Liver (tissue), 9 donors: ENCODE measurements around the gene DIAPH2. TPM values are rescaled to one million over a fixed set of nuclear protein-coding genes. Genes with fewer than 3 reads are reported as not detected.

Source experiments
- DNase-seq: peaks from one replicate; pipeline ENCODE4 v3.0.0-alpha.2; 2017; ENCODE audit warnings: low spot score
- H3K27ac ChIP-seq, 2 donors: one replicate each; pipeline ENCODE4 v1.7.0; 2013; ENCODE audit warnings: inconsistent platforms in 2 of 2, low read length in 2 of 2, control low read depth in 1 of 2, low read depth in 1 of 2, mild to moderate bottlenecking in 1 of 2
- H3K27me3 ChIP-seq, 4 donors: one replicate each; pipeline versions ENCODE4 v1.6.1 to v1.7.0; 2013; ENCODE audit warnings: low read length in 3 of 4, inconsistent platforms in 1 of 4, mild to moderate bottlenecking in 1 of 4, moderate library complexity in 1 of 4; ENCODE audit not compliant: control insufficient read depth in 4 of 4, insufficient read depth in 4 of 4
- H3K36me3 ChIP-seq, 4 donors: one replicate each; pipeline versions ENCODE4 v1.6.1 to v1.7.0; 2013; ENCODE audit warnings: low read length in 3 of 4, mild to moderate bottlenecking in 3 of 4, low read depth in 1 of 4, moderate library complexity in 1 of 4; ENCODE audit not compliant: control insufficient read depth in 4 of 4, insufficient read depth in 3 of 4
- H3K4me1 ChIP-seq, 4 donors: one replicate each; pipeline versions ENCODE4 v1.6.1 to v1.7.0; 2013; ENCODE audit warnings: low read length in 3 of 4, mild to moderate bottlenecking in 3 of 4, moderate library complexity in 1 of 4; ENCODE audit not compliant: control insufficient read depth in 4 of 4, insufficient read depth in 4 of 4
- H3K4me3 ChIP-seq, 3 donors: one replicate each; pipeline versions ENCODE4 v1.6.1 to v1.7.0; 2013; ENCODE audit warnings: low read length in 3 of 3, control low read depth in 1 of 3, low read depth in 1 of 3, mild to moderate bottlenecking in 1 of 3
- H3K9ac ChIP-seq, 2 donors: one replicate each; pipeline ENCODE4 v1.7.0; 2013; ENCODE audit warnings: low read length in 2 of 2, mild to moderate bottlenecking in 2 of 2, moderate library complexity in 2 of 2, control low read depth in 1 of 2, low read depth in 1 of 2
- H3K9me3 ChIP-seq, 4 donors: one replicate each; pipeline versions ENCODE4 v1.6.1 to v1.7.0; 2013; ENCODE audit warnings: low read length in 3 of 4; ENCODE audit not compliant: control insufficient read depth in 4 of 4
- ATF3 ChIP-seq: IDR thresholded peaks from 2 replicates; pipeline ENCODE4 v1.6.1; 2016; ENCODE audit warnings: antibody characterized with exemption
- CTCF ChIP-seq: fragments of 150-350 bp; IDR thresholded peaks from 2 replicates; pipeline ENCODE4 v1.5.1; 2017; ENCODE audit warnings: improper control_type of control experiment, low read depth, low read length; ENCODE audit not compliant: missing input control
- EGR1 ChIP-seq, 2 donors: IDR thresholded peaks; 2 replicates each; pipeline ENCODE4 v1.6.1; 2016 to 2018; ENCODE audit warnings: antibody characterized with exemption in 2 of 2, low read depth in 2 of 2
- FOXA1 ChIP-seq: IDR thresholded peaks from 2 replicates; pipeline ENCODE4 v1.6.1; 2016; ENCODE audit warnings: antibody characterized with exemption
- GABPA ChIP-seq, 2 donors: IDR thresholded peaks in 1 of 2; conservative IDR thresholded peaks in 1 of 2; 2 replicates each; pipeline ENCODE4 v1.6.1; 2016; ENCODE audit warnings: antibody characterized with exemption in 2 of 2, mild to moderate bottlenecking in 1 of 2, moderate library complexity in 1 of 2
- HNF4A ChIP-seq, 2 donors: conservative IDR thresholded peaks; 2 replicates each; pipeline ENCODE4 v1.6.1; 2016; ENCODE audit warnings: antibody characterized with exemption in 2 of 2, mild to moderate bottlenecking in 2 of 2
- HNF4G ChIP-seq: IDR thresholded peaks from 2 replicates; pipeline ENCODE4 v1.6.1; 2016; ENCODE audit warnings: antibody characterized with exemption
- JUND ChIP-seq, 2 donors: IDR thresholded peaks; 2 replicates each; pipeline ENCODE4 v1.6.1; 2016; ENCODE audit warnings: antibody characterized with exemption in 2 of 2
- MAX ChIP-seq: IDR thresholded peaks from 2 replicates; pipeline ENCODE4 v1.6.1; 2016; ENCODE audit warnings: antibody characterized with exemption
- NR2F2 ChIP-seq: IDR thresholded peaks from 2 replicates; pipeline ENCODE4 v1.6.1; 2016; ENCODE audit warnings: antibody characterized with exemption
- RAD21 ChIP-seq, 2 donors: IDR thresholded peaks; 2 replicates each; pipeline ENCODE4 v1.6.1; 2016; ENCODE audit warnings: antibody characterized with exemption in 2 of 2, mild to moderate bottlenecking in 2 of 2
- RXRA ChIP-seq, 2 donors: IDR thresholded peaks; 2 replicates each; pipeline ENCODE4 v1.6.1; 2017 to 2018; ENCODE audit warnings: antibody characterized with exemption in 2 of 2, mild to moderate bottlenecking in 1 of 2
- TAF1 ChIP-seq: conservative IDR thresholded peaks from 2 replicates; pipeline ENCODE4 v1.6.1; 2016; ENCODE audit warnings: antibody characterized with exemption, mild to moderate bottlenecking
- ZBTB33 ChIP-seq: IDR thresholded peaks from 2 replicates; pipeline ENCODE4 v1.6.1; 2016; ENCODE audit warnings: antibody characterized with exemption
- WGBS: extraction: QIAGEN DNeasy Blood & Tissue Kit; methylation state at CpG from one replicate; pipeline ENCODE4 v1.1.7; 2013; 5-methylcytosine and 5-hydroxymethylcytosine counted together
- polyA plus RNA-seq, 2 donors: library from polyadenylated mRNA; stranded (reverse) in 1 of 2; unstranded in 1 of 2; fragments of 200-250 nt in 1 of 2; fragments of >200 nt in 1 of 2; fragmentation: Nextera tagmentation in 1 of 2; extraction: Ambion mirVana in 1 of 2; gene quantifications; one replicate each; pipeline versions ENCODE4 v1.2.1 to v1.2.3, GENCODE V29; 2013 to 2015
- total RNA-seq, 2 donors: library from RNA; depleted of rRNA; stranded (reverse); fragments of >200 nt; gene quantifications; one replicate each; pipeline ENCODE4 v1.2.3, GENCODE V29; 2014
- donor health status: healthy.
- donor health status: healthy.
- donor health status: healthy.
- donor health status: healthy.
- donor health status: healthy.

Gene DIAPH2
- total and polyA plus RNA-seq, 4 donors, result 2.7 to 16.6 (median 5.3) TPM

- no peak overlapping the region for H3K9ac ChIP-seq
- H3K4me1 ChIP-seq, result no peaks in the 10 kb centered on the region
- TF ChIP-seq FOXA1 (no peak), CTCF (no peak), NR2F2 (peak; percentile 15), MAX (no peak), HNF4G (no peak), HNF4A (conservative IDR thresholded peaks at IDR 0.05) (no peak), ZBTB33 (no peak), EGR1 (IDR thresholded peaks at IDR 0.05; ENCODE audit: low read depth in 2 of 2) (no peak), ATF3 (no peak)
- no peak for DNase-seq
- H3K36me3 ChIP-seq, result peaks cover 0 to 2% (median 0%) of the 10 kb centered on the region in 4 donors
- H3K27ac ChIP-seq, result no peak overlapping the region
- H3K27me3 ChIP-seq, result no peaks in the 10 kb centered on the region
- H3K9me3 ChIP-seq, result no peaks in the 10 kb centered on the region
- no peak overlapping the region for H3K4me3 ChIP-seq
- 84% methylated on average over 4 of the region's 4 CpGs for WGBS
Observed at GRCh38 chrX:97267396-97268181, 582.9 kb downstream of the DIAPH2 start.

GRCh38 chrX:97268182-97268680 lies 583.6 kb downstream of the DIAPH2 start:
- no peaks in the 10 kb centered on the region for H3K27me3 ChIP-seq
- H3K9ac ChIP-seq, result no peak overlapping the region
- H3K9me3 ChIP-seq, result no peaks in the 10 kb centered on the region
- H3K4me3 ChIP-seq, result no peak overlapping the region
- no peak for DNase-seq
- H3K27ac ChIP-seq, result no peak overlapping the region
- H3K4me1 ChIP-seq, result no peaks in the 10 kb centered on the region
- WGBS, result 70% methylated on average over 2 of the region's 2 CpGs
- TF ChIP-seq HNF4G, result no peak
- H3K36me3 ChIP-seq, result peaks cover 0 to 2% (median 0%) of the 10 kb centered on the region in 4 donors

- Histone ChIP-seq H3K4me1 (peaks cover 0 to 4% (median 1%) of the 10 kb centered on the region in 4 donors), H3K9ac (no peak overlapping the region), H3K4me3 (no peak overlapping the region), H3K27ac (no peak overlapping the region), H3K27me3 (no peaks in the 10 kb centered on the region), H3K9me3 (no peaks in the 10 kb centered on the region), H3K36me3 (no peaks in the 10 kb centered on the region)
- DNase-seq, result no peak
- WGBS, result over 99% methylated on average over 9 of the region's 9 CpGs
- TF ChIP-seq CTCF (no peak), EGR1 (IDR thresholded peaks at IDR 0.05; ENCODE audit: low read depth in 2 of 2) (no peak), RXRA (IDR thresholded peaks at IDR 0.05) (no peak), HNF4A (conservative IDR thresholded peaks at IDR 0.05) (no peak), TAF1 (no peak), GABPA (IDR thresholded peaks at IDR 0.05 in 1 of 2, conservative IDR thresholded peaks at IDR 0.05 in 1 of 2) (no peak), NR2F2 (no peak), RAD21 (IDR thresholded peaks at IDR 0.05) (no peak), JUND (IDR thresholded peaks at IDR 0.05) (no peak), ZBTB33 (no peak)
Observed at GRCh38 chrX:97284531-97284930, 599.9 kb downstream of the DIAPH2 start.
